Uterus (tissue), 4 donors: Measurements from ENCODE around the gene MYD88. TPM values are rescaled to one million over a fixed set of nuclear protein-coding genes. Genes with fewer than 3 reads are reported as not detected.
A peak's percentile ranks its signal among the peaks of the same experiment; 100 is the strongest.

Experiments
- DNase-seq, 2 donors: peaks; one replicate each; pipeline ENCODE4 v3.0.0-alpha.2; 2019 to 2020
- H3K27ac ChIP-seq, 2 donors: fragments of 200-600 bp; sonication (generic); 1 replicate in 1 of 2; 2 replicates in 1 of 2; pipeline ENCODE4 v1.5.1; 2016 to 2018
- H3K27me3 ChIP-seq, 2 donors: fragments of 200-600 bp; sonication (generic); one replicate each; pipeline ENCODE4 v1.5.1; 2018 to 2019; ENCODE audit warnings: control low read depth in 1 of 2
- H3K36me3 ChIP-seq, 2 donors: fragments of 200-600 bp; sonication (generic); one replicate each; pipeline ENCODE4 v1.5.1; 2019; ENCODE audit warnings: control low read depth in 1 of 2
- H3K4me1 ChIP-seq, 2 donors: fragments of 200-600 bp; sonication (generic); one replicate each; pipeline ENCODE4 v1.5.1; 2018 to 2019; ENCODE audit warnings: control low read depth in 1 of 2
- H3K4me3 ChIP-seq, 2 donors: fragments of 200-600 bp; sonication (generic); 1 replicate in 1 of 2; 2 replicates in 1 of 2; pipeline ENCODE4 v1.5.1; 2018 to 2019; ENCODE audit warnings: mild to moderate bottlenecking in 1 of 2
- H3K9me3 ChIP-seq, 2 donors: fragments of 200-600 bp; sonication (generic); one replicate each; pipeline ENCODE4 v1.5.1; 2019; ENCODE audit warnings: control low read depth in 1 of 2
- CTCF ChIP-seq, 4 experiments: fragments of 200-600 bp in 2 of 4; fragments of 450-650 bp in 2 of 4; sonication (generic) in 2 of 4; IDR thresholded peaks; one replicate each; pipeline ENCODE4 v1.5.1; 2016 to 2019; ENCODE audit warnings: antibody characterized with exemption in 4 of 4, mild to moderate bottlenecking in 2 of 4, moderate library complexity in 1 of 4
- POLR2A ChIP-seq, 2 donors: fragments of 450-650 bp; IDR thresholded peaks; one replicate each; pipeline ENCODE4 v1.6.1; 2016; ENCODE audit warnings: antibody characterized with exemption in 2 of 2, mild to moderate bottlenecking in 1 of 2, moderate library complexity in 1 of 2
- intact Hi-C: fragments of 100-400 bp; cut with DNase I; formaldehyde crosslinking; loops from one replicate; pipeline ENCODE4 v1.15.1; 2023; ENCODE audit warnings: low total_unique reads
- total RNA-seq, 4 donors: library from RNA; depleted of rRNA in 3 of 4; stranded (reverse); fragments of >200 nt in 3 of 4; gene quantifications; one replicate each; pipeline versions ENCODE4 v1.1.0 to v1.2.4, GENCODE V29; 2014 to 2023
- donor health status: DM: yes; HTN: yes; CAD: no.

The MYD88 gene
- total RNA-seq, 4 donors from 2014 or later = 2.0 to 30.9 (median 22.3) TPM

DNA sequence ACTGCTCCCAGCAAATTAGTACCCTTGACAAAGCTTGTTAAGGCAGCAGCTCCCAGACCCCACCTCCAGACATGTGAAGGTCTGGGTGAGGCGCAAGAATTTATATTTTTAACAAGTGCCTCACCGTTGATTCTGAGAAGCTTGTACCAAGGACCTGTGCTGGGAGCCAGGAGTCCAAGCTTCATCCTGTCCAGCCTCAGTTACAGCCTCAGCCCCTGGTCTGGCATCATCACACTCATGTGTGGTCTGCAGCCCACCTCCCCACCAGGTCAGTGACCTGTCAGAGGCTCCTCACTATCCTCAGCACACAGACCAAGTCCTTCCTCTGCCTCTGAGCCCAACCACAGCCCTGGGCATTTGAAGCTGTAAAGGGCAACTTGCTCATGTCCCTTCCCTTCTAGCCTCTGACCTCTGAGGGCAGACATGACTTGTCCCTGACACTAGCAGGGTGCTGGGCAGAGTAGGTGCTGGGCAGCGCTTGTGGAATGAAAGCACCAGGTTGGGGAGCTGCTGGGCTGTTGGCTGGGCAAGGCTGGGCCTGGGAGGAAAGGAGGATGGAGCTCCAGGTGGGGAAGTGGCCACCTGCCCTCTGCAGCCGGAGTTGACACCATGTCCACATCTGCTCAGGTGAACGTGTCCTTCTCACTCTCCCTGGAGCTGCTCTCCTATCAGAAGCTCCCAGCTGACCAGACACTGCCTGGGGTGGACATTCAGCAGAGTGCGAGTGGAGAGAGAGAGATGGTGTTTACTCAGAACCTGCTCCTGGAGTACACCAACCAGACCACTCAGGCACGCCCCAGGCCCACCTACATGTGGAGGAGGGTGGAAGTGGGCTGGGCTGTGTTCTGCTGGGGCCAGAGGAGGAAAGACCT lies 18.4 kb upstream of the MYD88 start:
- Histone ChIP-seq H3K36me3 (no peaks in the 10 kb centered on the region), H3K27me3 (no peaks in the 10 kb centered on the region), H3K9me3 (no peaks in the 10 kb centered on the region), H3K4me3 (no peak overlapping the region), H3K27ac (no peak overlapping the region), H3K4me1 (no peaks in the 10 kb centered on the region)
- intact Hi-C loops = no loop called here
- TF ChIP-seq CTCF (IDR thresholded peaks at IDR 0.05) (no peak), POLR2A (IDR thresholded peaks at IDR 0.05) (no peak)
- DNase-seq = peak in 1 of 2 donors; percentile 9

DNA sequence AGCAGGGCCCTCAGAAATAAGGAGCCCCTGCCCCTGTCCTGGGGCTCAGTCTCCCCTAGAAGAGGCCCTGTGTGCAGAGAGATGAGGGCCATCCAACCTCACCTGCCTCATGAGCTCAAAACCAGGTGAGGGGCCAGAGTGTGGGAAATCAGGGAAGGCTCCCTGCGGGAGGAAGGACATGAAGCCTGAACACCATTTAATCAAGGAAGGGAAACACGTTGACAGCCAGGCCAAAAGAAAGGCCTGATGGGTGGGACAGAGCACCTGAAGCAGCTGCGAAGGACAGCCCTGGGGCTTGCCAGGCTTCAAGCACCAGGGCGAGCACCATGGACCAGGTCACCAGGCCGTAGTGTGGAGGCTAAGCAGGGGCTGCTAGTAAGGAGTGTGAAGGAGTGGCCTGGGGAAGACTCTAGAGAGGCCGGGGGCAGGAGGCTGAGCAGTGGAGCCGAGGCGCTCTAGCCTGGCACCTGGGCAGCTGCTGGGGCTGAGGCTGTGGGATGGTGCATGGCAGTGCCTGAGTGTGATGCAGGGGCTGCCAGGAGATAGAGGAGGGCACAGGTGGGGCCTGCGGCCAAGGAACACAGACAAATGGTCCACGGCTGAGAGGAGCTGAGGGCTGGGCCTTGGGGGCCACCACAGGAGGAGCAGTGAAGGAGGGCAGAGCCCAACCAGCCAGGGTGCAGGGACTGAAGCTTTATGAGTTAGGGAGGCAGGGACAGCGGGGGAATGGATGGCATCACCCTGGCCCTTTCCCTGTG lies 17.6 kb upstream of the MYD88 start:
- intact Hi-C loops = no loop called here
- Histone ChIP-seq H3K27me3 (no peaks in the 10 kb centered on the region), H3K4me1 (no peaks in the 10 kb centered on the region), H3K9me3 (no peaks in the 10 kb centered on the region), H3K27ac (no peak overlapping the region), H3K4me3 (no peak overlapping the region), H3K36me3 (no peaks in the 10 kb centered on the region)
- peak in 1 of 2 donors; percentile 3 for DNase-seq
- TF ChIP-seq POLR2A (IDR thresholded peaks at IDR 0.05) (no peak), CTCF (IDR thresholded peaks at IDR 0.05) (no peak)

- Histone ChIP-seq H3K36me3 (no peaks in the 10 kb centered on the region), H3K27ac (no peak overlapping the region), H3K4me3 (no peak overlapping the region), H3K9me3 (no peaks in the 10 kb centered on the region), H3K4me1 (no peaks in the 10 kb centered on the region), H3K27me3 (no peaks in the 10 kb centered on the region)
- intact Hi-C loops = no loop called here
- TF ChIP-seq CTCF (IDR thresholded peaks at IDR 0.05) (no peak), POLR2A (IDR thresholded peaks at IDR 0.05) (no peak)
- DNase-seq = no peak
These were observed 17.0 kb upstream of the MYD88 start for GRCh38 chr3:38121451-38121831.

GRCh38 chr3:38121832-38122461 lies 16.5 kb upstream of the MYD88 start:
- DNase-seq = no peak
- Histone ChIP-seq H3K4me3 (no peak overlapping the region), H3K9me3 (no peaks in the 10 kb centered on the region), H3K36me3 (no peaks in the 10 kb centered on the region), H3K27me3 (no peaks in the 10 kb centered on the region), H3K27ac (no peak overlapping the region), H3K4me1 (no peaks in the 10 kb centered on the region)
- intact Hi-C loops = no loop called here
- TF ChIP-seq POLR2A (IDR thresholded peaks at IDR 0.05) (no peak), CTCF (IDR thresholded peaks at IDR 0.05) (no peak)
